Progenitor cell of endocrine pancreas (in vitro differentiated cells): ENCODE measurements around the gene DNAJB8. TPM values are rescaled to one million over a fixed set of nuclear protein-coding genes. Genes with fewer than 3 reads are reported as not detected.

Source experiments
- DNase-seq: peaks from one replicate; pipeline ENCODE4 v3.0.0; 2021; ENCODE audit warnings: low spot score; ENCODE audit not compliant: unreplicated experiment
- H3K27ac Mint-ChIP-seq: 2 replicates; pipeline ENCODE4 v1.8.0; 2021; ENCODE audit warnings: mild to moderate bottlenecking, moderate library complexity, mixed read lengths
- H3K27me3 Mint-ChIP-seq: 2 replicates; pipeline ENCODE4 v1.8.0; 2021; ENCODE audit warnings: mixed read lengths
- H3K36me3 Mint-ChIP-seq: 2 replicates; pipeline ENCODE4 v1.8.0; 2022; ENCODE audit warnings: mixed read lengths; ENCODE audit not compliant: insufficient read depth
- H3K4me1 Mint-ChIP-seq: 2 replicates; pipeline ENCODE4 v1.8.0; 2021; ENCODE audit warnings: low read depth, mixed read lengths
- H3K4me3 Mint-ChIP-seq: 2 replicates; pipeline ENCODE4 v1.8.0; 2021; ENCODE audit warnings: low read depth, mild to moderate bottlenecking, moderate library complexity, mixed read lengths
- H3K9me3 Mint-ChIP-seq: 2 replicates; pipeline ENCODE4 v1.8.0; 2021; ENCODE audit warnings: low read depth, mixed read lengths
- CTCF ChIP-seq: fragments of 200-600 bp; sonication (generic); IDR thresholded peaks from one replicate; pipeline ENCODE4 v1.5.0; 2021; ENCODE audit warnings: antibody characterized with exemption, mild to moderate bottlenecking; ENCODE audit not compliant: unreplicated experiment
- total RNA-seq: library from RNA; stranded (reverse); gene quantifications from 2 replicates; pipeline ENCODE4 v1.2.1, GENCODE V29; 2021

Gene DNAJB8
- total RNA-seq, 1 donor from 2014 or later, result not detected

GRCh38 chr3:128472449-128473179 lies 5.9 kb upstream of the DNAJB8 start:
- no peak for DNase-seq
- no peak overlapping the region for H3K27ac Mint-ChIP-seq
- no peak overlapping the region for H3K4me3 Mint-ChIP-seq
- H3K36me3 Mint-ChIP-seq, result no peaks in the 10 kb centered on the region
- TF ChIP-seq CTCF, result no peak
- H3K27me3 Mint-ChIP-seq, result peaks cover 65% of the 10 kb centered on the region
- no peaks in the 10 kb centered on the region for H3K9me3 Mint-ChIP-seq
- H3K4me1 Mint-ChIP-seq, result peaks cover 6% of the 10 kb centered on the region

- peaks cover 66% of the 10 kb centered on the region for H3K27me3 Mint-ChIP-seq
- no peak overlapping the region for H3K4me3 Mint-ChIP-seq
- peaks cover 6% of the 10 kb centered on the region for H3K4me1 Mint-ChIP-seq
- H3K9me3 Mint-ChIP-seq, result no peaks in the 10 kb centered on the region
- H3K27ac Mint-ChIP-seq, result no peak overlapping the region
- H3K36me3 Mint-ChIP-seq, result no peaks in the 10 kb centered on the region
- no peak for DNase-seq
- TF ChIP-seq CTCF, result no peak
Observed at GRCh38 chr3:128471720-128472119, 5.0 kb upstream of the DNAJB8 start.

- Mint-ChIP-seq H3K36me3 (no peaks in the 10 kb centered on the region), H3K4me1 (peaks cover 6% of the 10 kb centered on the region), H3K4me3 (no peak overlapping the region), H3K9me3 (no peaks in the 10 kb centered on the region), H3K27me3 (peaks cover 70% of the 10 kb centered on the region), H3K27ac (no peak overlapping the region)
- TF ChIP-seq CTCF, result no peak
- DNase-seq, result no peak
Observed at GRCh38 chr3:128471110-128471509, 4.4 kb upstream of the DNAJB8 start.

GRCh38 chr3:128470134-128470899 lies 3.6 kb upstream of the DNAJB8 start:
- no peaks in the 10 kb centered on the region for H3K9me3 Mint-ChIP-seq
- no peaks in the 10 kb centered on the region for H3K36me3 Mint-ChIP-seq
- H3K27ac Mint-ChIP-seq, result no peak overlapping the region
- peaks cover 6% of the 10 kb centered on the region for H3K4me1 Mint-ChIP-seq
- DNase-seq, result no peak
- TF ChIP-seq CTCF, result no peak
- H3K4me3 Mint-ChIP-seq, result no peak overlapping the region
- H3K27me3 Mint-ChIP-seq, result peaks cover 74% of the 10 kb centered on the region

GRCh38 chr3:128469556-128469955 lies 2.9 kb upstream of the DNAJB8 start:
- peaks cover 75% of the 10 kb centered on the region for H3K27me3 Mint-ChIP-seq
- TF ChIP-seq CTCF, result no peak
- H3K27ac Mint-ChIP-seq, result no peak overlapping the region
- DNase-seq, result no peak
- H3K4me1 Mint-ChIP-seq, result peaks cover 2% of the 10 kb centered on the region
- H3K36me3 Mint-ChIP-seq, result no peaks in the 10 kb centered on the region
- H3K4me3 Mint-ChIP-seq, result no peak overlapping the region
- H3K9me3 Mint-ChIP-seq, result no peaks in the 10 kb centered on the region
